CD4-positive, CD25-positive, alpha-beta regulatory T cell (primary cell): ENCODE measurements around the gene TSPEAR. TPM values are rescaled to one million over a fixed set of nuclear protein-coding genes. Genes with fewer than 3 reads are reported as not detected.

Experiments
- ATAC-seq, 2 donors: fragments of 150-1000 bp; cut with Tn5 transposase; one replicate each; pipeline ENCODE4 v1.10.0; 2021; ENCODE audit warnings: low read depth in 2 of 2, moderate number of reproducible peaks in 2 of 2, moderate library complexity in 1 of 2
- DNase-seq, 3 donors: peaks; one replicate each; pipeline versions ENCODE4 v3.0.0 to v3.0.0-alpha.2; 2012 to 2022; ENCODE audit warnings: mixed read lengths in 1 of 3
- H3K27ac ChIP-seq: one replicate; pipeline ENCODE4 v1.7.0; 2013; ENCODE audit warnings: mild to moderate bottlenecking, low read length; ENCODE audit not compliant: insufficient read depth, poor library complexity, severe bottlenecking
- H3K27me3 ChIP-seq: one replicate; pipeline ENCODE4 v1.7.0; 2013; ENCODE audit warnings: low read length; ENCODE audit not compliant: control insufficient read depth, insufficient read depth
- H3K36me3 ChIP-seq: one replicate; pipeline ENCODE4 v1.7.0; 2013; ENCODE audit warnings: mild to moderate bottlenecking, low read length, moderate library complexity; ENCODE audit not compliant: control insufficient read depth, insufficient read depth
- H3K4me1 ChIP-seq: 2 replicates; pipeline ENCODE4 v1.7.0; 2013; ENCODE audit warnings: mild to moderate bottlenecking, low read length; ENCODE audit not compliant: insufficient read depth, control insufficient read depth, poor library complexity, severe bottlenecking
- H3K4me3 ChIP-seq: one replicate; pipeline ENCODE4 v1.7.0; 2013; ENCODE audit warnings: low read depth, mild to moderate bottlenecking, low read length, moderate library complexity
- H3K9me3 ChIP-seq, 2 experiments: 1 replicate in 1 of 2; 2 replicates in 1 of 2; pipeline ENCODE4 v1.7.0; 2013; ENCODE audit warnings: low read length in 2 of 2, mild to moderate bottlenecking in 1 of 2, moderate library complexity in 1 of 2; ENCODE audit not compliant: control insufficient read depth in 2 of 2
- H3K27ac Mint-ChIP-seq, 3 donors: one replicate each; pipeline ENCODE4 v1.8.0; 2020 to 2022; ENCODE audit warnings: mild to moderate bottlenecking in 3 of 3, mixed read lengths in 3 of 3, moderate library complexity in 2 of 3
- H3K27me3 Mint-ChIP-seq: one replicate; pipeline ENCODE4 v1.8.0; 2022; ENCODE audit warnings: mild to moderate bottlenecking, mixed read lengths
- H3K36me3 Mint-ChIP-seq: one replicate; pipeline ENCODE4 v1.8.0; 2020; ENCODE audit warnings: mixed read lengths
- H3K4me1 Mint-ChIP-seq, 4 donors: one replicate each; pipeline ENCODE4 v1.8.0; 2020 to 2022; ENCODE audit warnings: mixed read lengths in 4 of 4, mild to moderate bottlenecking in 1 of 4
- H3K4me3 Mint-ChIP-seq, 4 donors: one replicate each; pipeline ENCODE4 v1.8.0; 2020 to 2022; ENCODE audit warnings: mild to moderate bottlenecking in 4 of 4, mixed read lengths in 4 of 4, moderate library complexity in 3 of 4
- H3K9me3 Mint-ChIP-seq, 7 donors: one replicate each; pipeline ENCODE4 v1.8.0; 2020 to 2022; ENCODE audit warnings: mixed read lengths in 7 of 7, mild to moderate bottlenecking in 3 of 7, moderate library complexity in 2 of 7
- polyA plus RNA-seq, 4 donors: library from polyadenylated mRNA; unstranded; fragments of 300-500 nt; fragmentation: Illumina TruSeq; gene quantifications; one replicate each; pipeline ENCODE4 v1.2.3, GENCODE V29; 2021
- total RNA-seq: library from RNA; stranded (reverse); gene quantifications from one replicate; pipeline ENCODE4 v1.2.3, GENCODE V29; 2022

TSPEAR gene
- total and polyA plus RNA-seq, 5 donors from 2014 or later, result 0.05 TPM; not detected in 4

GRCh38 chr21:44508711-44509445 lies 202.5 kb downstream of the TSPEAR start:
- Histone ChIP-seq H3K27ac (no peak overlapping the region), H3K9me3 (no peaks in the 10 kb centered on the region), H3K27me3 (no peaks in the 10 kb centered on the region), H3K4me3 (no peak overlapping the region), H3K4me1 (peaks cover 9% of the 10 kb centered on the region), H3K36me3 (no peaks in the 10 kb centered on the region)
- DNase-seq (no peak), ATAC-seq (no peak)
- peaks cover 0 to 2% (median 0%) of the 10 kb centered on the region in 7 donors for H3K9me3 Mint-ChIP-seq
- H3K4me3 Mint-ChIP-seq, result no peak overlapping the region
- H3K36me3 Mint-ChIP-seq, result no peaks in the 10 kb centered on the region
- H3K4me1 Mint-ChIP-seq, result peaks cover 0 to under 1% (median 0%) of the 10 kb centered on the region in 4 donors
- H3K27ac Mint-ChIP-seq, result no peak overlapping the region
- no peaks in the 10 kb centered on the region for H3K27me3 Mint-ChIP-seq

- Histone ChIP-seq H3K36me3 (no peaks in the 10 kb centered on the region), H3K27me3 (no peaks in the 10 kb centered on the region), H3K4me3 (no peak overlapping the region), H3K9me3 (no peaks in the 10 kb centered on the region), H3K4me1 (peaks cover 9% of the 10 kb centered on the region), H3K27ac (no peak overlapping the region)
- H3K4me1 Mint-ChIP-seq, result peaks cover 0 to 2% (median 0%) of the 10 kb centered on the region in 4 donors
- no peaks in the 10 kb centered on the region for H3K27me3 Mint-ChIP-seq
- H3K27ac Mint-ChIP-seq, result no peak overlapping the region
- peaks cover 0 to 2% (median 0%) of the 10 kb centered on the region in 7 donors for H3K9me3 Mint-ChIP-seq
- no peak for DNase-seq
- no peak for ATAC-seq
- H3K4me3 Mint-ChIP-seq, result no peak overlapping the region
- no peaks in the 10 kb centered on the region for H3K36me3 Mint-ChIP-seq
Measured at GRCh38 chr21:44508426-44508710, 203.0 kb downstream of the TSPEAR start.

- no peak overlapping the region for H3K27ac Mint-ChIP-seq
- no peaks in the 10 kb centered on the region for H3K36me3 Mint-ChIP-seq
- H3K9me3 Mint-ChIP-seq, result peaks cover 0 to 2% (median 0%) of the 10 kb centered on the region in 7 donors
- H3K36me3 ChIP-seq, result no peaks in the 10 kb centered on the region
- no peaks in the 10 kb centered on the region for H3K9me3 ChIP-seq
- DNase-seq (no peak), ATAC-seq (no peak)
- no peaks in the 10 kb centered on the region for H3K27me3 Mint-ChIP-seq
- no peak overlapping the region for H3K4me3 ChIP-seq
- no peak overlapping the region for H3K4me3 Mint-ChIP-seq
- H3K4me1 ChIP-seq, result peaks cover 9% of the 10 kb centered on the region
- H3K4me1 Mint-ChIP-seq, result peaks cover 0 to 2% (median 0%) of the 10 kb centered on the region in 4 donors
- H3K27ac ChIP-seq, result no peak overlapping the region
- H3K27me3 ChIP-seq, result no peaks in the 10 kb centered on the region
Measured at GRCh38 chr21:44507673-44508425, 203.5 kb downstream of the TSPEAR start.

DNA sequence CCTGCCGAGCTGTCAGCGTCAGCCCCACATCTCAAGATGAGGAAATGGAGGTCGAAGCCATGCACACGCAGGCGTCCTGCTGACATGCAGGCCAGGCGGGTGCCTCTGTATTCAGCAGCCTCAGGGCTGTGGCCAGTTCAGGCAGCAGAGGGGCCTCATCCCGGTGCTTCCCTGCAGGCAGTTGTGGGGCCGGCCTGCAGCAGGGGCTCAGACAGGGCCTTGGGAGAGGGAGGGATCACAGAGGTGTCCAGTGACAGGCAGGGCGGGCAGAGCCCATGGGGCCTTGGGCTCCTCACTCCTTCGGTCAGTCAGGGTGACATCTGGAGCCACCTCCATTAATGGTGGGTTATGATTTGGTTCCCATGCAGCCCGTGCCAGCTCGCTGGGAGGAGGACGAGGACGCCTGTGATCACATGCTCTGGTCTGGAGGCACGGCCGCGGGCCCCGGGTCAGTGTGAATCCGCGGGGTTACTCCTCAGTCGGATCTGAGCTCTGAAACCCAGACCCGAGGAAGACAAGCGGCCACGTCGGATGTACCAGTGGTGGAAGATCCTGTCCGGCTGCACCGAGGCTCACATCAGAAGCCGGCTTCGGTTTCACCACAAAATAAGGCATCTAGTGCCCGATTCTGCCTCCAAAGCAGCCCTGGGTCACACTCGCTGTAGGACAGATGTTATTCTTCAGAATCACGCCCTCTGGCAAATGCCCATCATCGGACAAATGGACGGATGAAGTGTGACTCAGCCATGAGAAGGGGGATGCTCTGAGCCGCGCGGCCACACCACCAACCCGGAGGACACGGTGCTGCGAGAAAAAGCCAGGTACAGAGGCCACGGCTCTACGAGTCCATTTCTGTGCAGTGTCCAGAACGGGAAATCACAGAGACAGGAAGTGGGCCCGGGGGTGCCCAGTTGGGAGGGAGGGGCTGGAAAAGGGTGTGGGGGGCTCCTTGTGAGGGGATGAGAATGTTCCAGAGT lies 204.8 kb downstream of the TSPEAR start:
- no peak for ATAC-seq

GRCh38 chr21:44505673-44506278 lies 205.6 kb downstream of the TSPEAR start:
- no peaks in the 10 kb centered on the region for H3K27me3 ChIP-seq
- no peak overlapping the region for H3K27ac ChIP-seq
- Mint-ChIP-seq H3K9me3 (no peaks in the 10 kb centered on the region), H3K4me1 (peaks cover 0 to 5% (median 0%) of the 10 kb centered on the region in 4 donors), H3K4me3 (no peak overlapping the region), H3K27ac (no peak overlapping the region), H3K27me3 (no peaks in the 10 kb centered on the region), H3K36me3 (no peaks in the 10 kb centered on the region)
- no peak overlapping the region for H3K4me3 ChIP-seq
- peaks cover 6% of the 10 kb centered on the region for H3K4me1 ChIP-seq
- H3K36me3 ChIP-seq, result no peaks in the 10 kb centered on the region
- H3K9me3 ChIP-seq, result no peaks in the 10 kb centered on the region
- ATAC-seq, result no peak
- no peak for DNase-seq

More for the DNA sequence above, 204.8 kb downstream of the TSPEAR start:
- no peaks in the 10 kb centered on the region for H3K36me3 Mint-ChIP-seq
- peaks cover 0 to 5% (median 0%) of the 10 kb centered on the region in 4 donors for H3K4me1 Mint-ChIP-seq
- Histone ChIP-seq H3K27me3 (no peaks in the 10 kb centered on the region), H3K4me1 (peaks cover 9% of the 10 kb centered on the region), H3K27ac (no peak overlapping the region), H3K4me3 (no peak overlapping the region), H3K36me3 (no peaks in the 10 kb centered on the region), H3K9me3 (no peaks in the 10 kb centered on the region)
- H3K4me3 Mint-ChIP-seq, result no peak overlapping the region
- no peak overlapping the region for H3K27ac Mint-ChIP-seq
- H3K27me3 Mint-ChIP-seq, result no peaks in the 10 kb centered on the region
- no peak for DNase-seq
- H3K9me3 Mint-ChIP-seq, result no peaks in the 10 kb centered on the region

- H3K9me3 Mint-ChIP-seq, result no peaks in the 10 kb centered on the region
Measured at GRCh38 chr21:44503901-44504399, 207.4 kb downstream of the TSPEAR start.

More at GRCh38 chr21:44503901-44504399, 207.4 kb downstream of the TSPEAR start:
- DNase-seq (peak in 1 of 3 donors; percentile 8), ATAC-seq (no peak)
- Histone ChIP-seq H3K27ac (no peak overlapping the region), H3K27me3 (no peaks in the 10 kb centered on the region), H3K9me3 (no peaks in the 10 kb centered on the region), H3K4me3 (no peak overlapping the region), H3K36me3 (no peaks in the 10 kb centered on the region), H3K4me1 (no peaks in the 10 kb centered on the region)
- peaks cover 0 to 5% (median 0%) of the 10 kb centered on the region in 4 donors for H3K4me1 Mint-ChIP-seq
- H3K27ac Mint-ChIP-seq, result no peak overlapping the region
- H3K4me3 Mint-ChIP-seq, result no peak overlapping the region
- H3K36me3 Mint-ChIP-seq, result no peaks in the 10 kb centered on the region
- H3K27me3 Mint-ChIP-seq, result no peaks in the 10 kb centered on the region
